ENCODE results near the gene ARFGAP1. TPM values are rescaled to one million over a fixed set of nuclear protein-coding genes. Genes with fewer than 3 reads are reported as not detected.

ARFGAP1 gene
- polyA plus RNA-seq, 2 of the 4 experiments (the other 2 are of a cell fraction): 41.0 to 106 TPM

- TF ChIP-seq CTCF (IDR thresholded peaks at IDR 0.05) (no peak), FOSB (CRISPR knock-in tag; IDR thresholded peaks at IDR 0.05) (no peak), PHF8 (IDR thresholded peaks at IDR 0.05; ENCODE audit: borderline replicate concordance, low read depth) (no peak), EHMT2 (IDR thresholded peaks at IDR 0.05; ENCODE audit: low read depth) (no peak), MAFK (IDR thresholded peaks at IDR 0.05; ENCODE audit: partially characterized antibody) (no peak), GATA3 (IDR thresholded peaks at IDR 0.05; ENCODE audit: borderline replicate concordance) (no peak), ZFP36 (IDR thresholded peaks at IDR 0.05; ENCODE audit: borderline replicate concordance, partially characterized antibody) (no peak), ZSCAN20 (CRISPR knock-in tag; IDR thresholded peaks at IDR 0.05) (no peak), RARB (CRISPR knock-in tag; IDR thresholded peaks at IDR 0.05) (no peak)
- Histone ChIP-seq H3K4me3 (no peak overlapping the region), H3K9me3 (no peaks in the 10 kb centered on the region), H3K4me2 (no peak overlapping the region), H3K4me1 (peaks cover 7% of the 10 kb centered on the region; the same call in 2 of the 3 replicates), H3K27ac (no peak overlapping the region)
- ATAC-seq (no peak), FAIRE-seq (no peak), DNase-seq (ENCODE audit: low read depth in 1 of 2, low spot score in 1 of 2) (no peak)
- ChIA-PET CTCF (interaction anchor here (0.9 to 30.4 kb wide), 8 partner anchors 9 to 106 kb away, joined by 3 to 401 read pairs (median 3); no protein-coding TSS in a partner anchor), POLR2A (interaction anchor here (1.7 kb wide), 1 partner anchor 13 kb away, joined by 6 read pairs; the partner anchor contains the start of gene ARFGAP1)
- WGBS (ENCODE audit: missing lambda C conversion rate): 92% methylated on average over 43 of the region's 44 CpGs
These were observed 13.3 kb downstream of the ARFGAP1 start for GRCh38 chr20:63285636-63286615.

- no peak overlapping the region for H3K27ac ChIP-seq
- FAIRE-seq (no peak), DNase-seq (ENCODE audit: low read depth in 1 of 2, low spot score in 1 of 2) (no peak), ATAC-seq (no peak)
- TF ChIP-seq MAFK (IDR thresholded peaks at IDR 0.05; ENCODE audit: partially characterized antibody): no peak
- TF ChIP-seq BCL3 (IDR thresholded peaks at IDR 0.05): no peak
- TF ChIP-seq ZC3H11A (IDR thresholded peaks at IDR 0.05): no peak
- TF ChIP-seq MAX (IDR thresholded peaks at IDR 0.05): no peak
- TF ChIP-seq SREBF2 (IDR thresholded peaks at IDR 0.05): no peak
- no peak for TF ChIP-seq RCOR1 (IDR thresholded peaks at IDR 0.05; ENCODE audit: low read depth, low read length)
- TF ChIP-seq CHD4 (IDR thresholded peaks at IDR 0.05; ENCODE audit: borderline replicate concordance): no peak
- no peak for TF ChIP-seq FOSL2 (IDR thresholded peaks at IDR 0.05)
- no peak for TF ChIP-seq FOSL2 (CRISPR knock-in tag; IDR thresholded peaks at IDR 0.05)
- no peak for TF ChIP-seq HOXB5 (CRISPR knock-in tag; IDR thresholded peaks at IDR 0.05)
- TF ChIP-seq REST (IDR thresholded peaks at IDR 0.05): no peak
- no peak for TF ChIP-seq ZFP36 (IDR thresholded peaks at IDR 0.05; ENCODE audit: borderline replicate concordance, partially characterized antibody)
- no peak for TF ChIP-seq CHD2 (IDR thresholded peaks at IDR 0.05; ENCODE audit: low read length, partially characterized antibody)
- H3K4me3 ChIP-seq: no peak overlapping the region
- H3K9me3 ChIP-seq: no peaks in the 10 kb centered on the region
- CTCF ChIA-PET: interaction anchor here (0.8 to 30.4 kb wide), 9 partner anchors 9 to 62 kb away, joined by 3 to 401 read pairs (median 3); no protein-coding TSS in a partner anchor
- no peak overlapping the region for H3K4me2 ChIP-seq
- H3K4me1 ChIP-seq: peaks cover 9% of the 10 kb centered on the region; the same call in 2 of the 3 replicates
- POLR2A ChIA-PET: no interaction called here
- 91% methylated on average over 20 of the region's 23 CpGs for WGBS (ENCODE audit: missing lambda C conversion rate)
These were observed 14.4 kb downstream of the ARFGAP1 start for GRCh38 chr20:63286781-63287696.
